Middle frontal gyrus (tissue), 1 donor: ENCODE data around the gene RBM4.

ENCODE experiments used
- DNase-seq: peaks from one replicate; pipeline ENCODE4 v3.0.0-alpha.2; 2015; ENCODE audit warnings: low spot score; ENCODE audit errors: extremely low spot score

Gene RBM4

DNA sequence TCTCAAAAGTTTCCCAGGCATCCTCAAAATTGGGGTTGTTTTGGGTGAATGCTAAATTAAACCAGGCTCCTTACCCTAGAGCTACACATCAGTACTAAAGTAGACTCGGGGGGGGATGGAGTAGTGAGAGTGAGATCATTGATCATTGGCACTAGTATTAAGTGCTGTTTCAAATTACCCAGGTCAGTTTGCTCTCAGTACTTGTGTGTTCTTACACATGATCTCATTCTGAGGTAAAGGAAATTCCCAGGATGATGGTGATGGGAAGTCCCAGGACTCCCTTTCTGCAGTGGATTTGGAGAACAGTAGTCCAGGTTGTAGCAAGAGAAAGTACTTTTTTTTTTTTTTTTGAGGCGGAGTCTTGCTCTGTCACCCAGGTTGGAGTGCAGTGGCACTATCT, 12.5 kb downstream of the RBM4 start:
- no peak for DNase-seq

DNA sequence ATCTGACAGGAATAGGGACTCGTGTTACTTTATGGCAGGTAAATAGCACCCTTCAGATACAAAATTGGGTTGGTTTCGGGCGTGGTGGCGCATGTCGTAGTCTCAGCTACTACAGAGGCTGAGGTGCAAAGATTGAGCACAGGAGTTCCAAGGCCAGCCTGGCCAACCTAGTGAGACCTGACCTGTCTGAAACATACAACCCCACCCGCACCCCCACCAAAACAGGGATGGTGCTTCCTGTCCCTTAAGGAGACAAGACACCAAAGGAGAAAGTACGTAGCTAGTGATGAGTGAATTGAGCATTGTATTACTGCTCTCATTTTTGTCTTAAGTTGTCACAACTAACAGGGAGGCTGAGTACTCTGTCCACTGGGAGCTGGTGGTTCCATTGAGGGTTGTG, 14.1 kb downstream of the RBM4 start:
- DNase-seq = no peak

- DNase-seq = no peak
These were observed 14.6 kb downstream of the RBM4 start for GRCh38 chr11:66653123-66653522.

DNA sequence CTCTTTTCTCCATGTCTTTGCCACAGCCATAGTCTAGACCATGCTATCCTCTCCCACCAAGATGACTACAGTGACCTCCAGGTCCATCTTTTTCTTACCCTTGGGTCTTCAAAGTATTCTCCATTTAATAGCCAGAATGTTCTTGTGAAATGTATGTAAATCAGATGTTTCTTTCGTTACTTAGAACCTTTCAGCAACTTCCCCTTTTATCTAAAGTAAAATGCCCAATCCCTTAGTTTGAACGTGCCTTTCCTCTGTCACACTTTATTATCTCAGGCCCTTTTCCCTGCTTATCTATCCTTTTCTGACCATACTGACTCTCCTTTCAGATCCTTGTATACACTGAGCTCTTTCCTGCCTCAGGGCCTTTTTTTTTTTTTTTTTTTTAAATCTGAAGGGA, 21.3 kb downstream of the RBM4 start:
- DNase-seq = no peak

GRCh38 chr11:66663741-66664296, 25.3 kb downstream of the RBM4 start:
- DNase-seq = no peak

DNA sequence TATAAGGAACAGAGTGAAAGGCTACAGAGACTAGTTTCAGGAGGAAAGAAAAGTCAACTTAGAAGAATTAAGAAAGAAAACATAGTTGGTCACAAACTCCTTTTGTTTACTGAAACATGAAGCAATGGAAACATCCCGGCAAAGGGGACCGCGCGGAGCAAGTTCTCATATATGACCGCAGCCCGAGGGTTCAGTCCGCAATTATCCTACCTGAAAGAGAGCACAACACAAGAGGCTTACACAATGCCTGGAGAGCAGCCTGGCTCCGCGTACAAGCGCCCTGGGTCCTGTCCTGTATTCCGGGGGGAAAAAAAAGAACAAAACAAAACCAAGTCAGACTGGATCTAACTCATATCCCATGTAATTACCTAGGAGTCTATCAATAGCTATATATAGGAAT, 26.9 kb downstream of the RBM4 start:
- no peak for DNase-seq

DNA sequence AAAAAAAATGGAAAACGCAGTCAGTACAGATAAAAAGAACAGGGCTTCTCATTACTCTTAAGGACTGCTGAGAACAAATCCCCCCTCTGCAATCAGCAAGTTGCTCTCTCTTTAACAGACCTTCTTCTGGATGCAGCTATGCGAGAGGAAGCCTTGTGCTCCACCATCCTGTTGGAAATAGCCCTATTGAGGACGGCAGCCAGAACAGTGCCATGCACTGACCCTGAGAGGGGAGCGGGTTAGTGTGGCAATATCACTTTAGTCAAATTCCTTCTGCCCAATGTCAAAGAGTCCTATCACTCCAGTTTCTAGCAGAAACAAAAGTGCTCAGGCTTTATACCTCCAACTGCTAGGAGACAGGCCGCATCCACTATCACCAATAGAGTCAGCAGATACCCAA, 32.3 kb downstream of the RBM4 start:
- no peak for DNase-seq

- no peak for DNase-seq
These were observed 36.6 kb downstream of the RBM4 start for GRCh38 chr11:66674964-66675602.

DNA sequence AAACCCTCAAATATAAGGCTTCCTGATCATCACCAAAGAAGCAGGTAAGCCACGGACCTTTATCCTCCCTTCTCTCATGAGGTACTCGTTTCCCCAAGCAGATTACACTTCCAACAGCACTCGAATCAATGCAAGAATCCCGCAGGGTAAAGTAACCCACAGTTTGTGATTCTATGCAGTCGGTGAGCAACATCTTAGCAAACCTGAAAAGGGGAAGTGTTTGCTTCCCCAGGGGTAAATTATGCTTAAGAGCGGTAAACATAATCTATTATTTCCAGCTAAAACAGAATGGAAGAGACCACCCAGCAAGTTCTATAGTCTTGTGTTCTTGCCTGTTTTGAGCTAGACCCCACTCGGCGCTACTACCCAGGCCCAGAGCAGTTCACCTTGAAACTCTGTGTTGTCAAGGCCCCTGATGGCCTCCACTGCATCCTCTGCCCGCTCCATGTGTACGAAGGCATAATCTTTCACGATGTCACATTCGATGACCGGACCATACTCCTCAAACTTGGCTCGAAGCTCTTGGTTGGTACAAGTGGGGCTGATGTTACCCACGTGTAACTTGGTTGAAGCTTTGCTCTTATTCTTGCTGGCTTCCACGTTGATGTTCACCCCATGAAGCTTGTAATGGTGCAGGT, 37.9 kb downstream of the RBM4 start:
- no peak for DNase-seq

- no peak for DNase-seq
These were observed 38.6 kb downstream of the RBM4 start for GRCh38 chr11:66676931-66677598.

GRCh38 chr11:66677599-66678375, 39.3 kb downstream of the RBM4 start, which contains the start of gene RBM4B:
TSS of gene RBM4B (minus strand) at chr11:66677887. CDS start at chr11:66677079, 808 bp downstream.
- peak; percentile 95 for DNase-seq

DNA sequence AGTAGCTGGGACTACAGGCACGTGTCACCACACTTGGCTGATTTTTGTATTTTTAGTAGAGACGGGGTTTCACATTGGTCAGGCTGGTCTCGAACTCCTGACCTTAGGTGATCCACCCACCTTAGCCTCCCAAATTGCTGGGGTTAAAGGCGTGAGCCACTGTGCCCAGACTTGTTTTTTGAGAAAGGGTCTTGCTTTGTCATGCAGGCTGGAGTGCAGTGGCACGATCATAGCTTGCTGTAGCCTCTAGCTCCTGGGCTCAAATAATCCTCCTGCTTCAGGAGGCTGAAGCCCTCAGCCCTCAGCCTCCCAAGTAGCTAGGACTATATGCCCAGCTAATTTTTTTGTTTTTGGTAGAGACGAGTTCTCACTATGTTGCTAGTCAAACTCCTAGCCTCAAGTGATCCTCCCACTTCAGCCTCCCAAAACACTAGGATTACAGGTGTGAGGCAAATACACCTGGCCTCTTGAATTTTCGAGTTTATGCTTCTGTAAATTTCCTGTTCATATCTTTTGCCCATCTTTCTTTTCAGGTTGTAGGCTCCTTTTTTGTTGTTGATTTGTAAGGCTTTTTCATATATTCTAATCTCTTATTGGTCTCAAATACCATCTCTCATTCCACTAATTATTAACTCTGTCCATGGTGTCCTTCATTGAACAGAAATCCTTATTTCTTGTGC, 42.6 kb downstream of the RBM4 start:
- no peak for DNase-seq

GRCh38 chr11:66683877-66684276, 45.4 kb downstream of the RBM4 start:
- DNase-seq = no peak

DNA sequence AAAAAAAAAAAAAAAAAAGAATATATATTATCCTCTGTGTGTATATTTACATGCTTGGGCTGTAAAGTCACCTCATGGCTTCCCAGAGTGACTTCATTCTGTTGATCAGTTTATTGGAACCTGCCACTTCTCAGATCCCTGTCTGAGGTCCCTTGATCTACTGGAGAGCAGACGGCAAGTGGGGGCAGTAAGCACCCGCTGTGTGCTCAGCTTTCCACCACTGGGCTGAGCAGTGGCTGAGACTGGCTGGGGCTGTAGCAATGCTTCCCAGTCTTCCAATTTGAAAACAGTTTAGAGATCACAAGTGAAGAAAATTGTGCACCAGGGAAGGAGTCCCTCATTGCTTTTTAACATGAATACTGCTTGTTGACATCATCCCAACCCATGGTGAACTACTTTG, 46.1 kb downstream of the RBM4 start:
- DNase-seq = no peak

DNA sequence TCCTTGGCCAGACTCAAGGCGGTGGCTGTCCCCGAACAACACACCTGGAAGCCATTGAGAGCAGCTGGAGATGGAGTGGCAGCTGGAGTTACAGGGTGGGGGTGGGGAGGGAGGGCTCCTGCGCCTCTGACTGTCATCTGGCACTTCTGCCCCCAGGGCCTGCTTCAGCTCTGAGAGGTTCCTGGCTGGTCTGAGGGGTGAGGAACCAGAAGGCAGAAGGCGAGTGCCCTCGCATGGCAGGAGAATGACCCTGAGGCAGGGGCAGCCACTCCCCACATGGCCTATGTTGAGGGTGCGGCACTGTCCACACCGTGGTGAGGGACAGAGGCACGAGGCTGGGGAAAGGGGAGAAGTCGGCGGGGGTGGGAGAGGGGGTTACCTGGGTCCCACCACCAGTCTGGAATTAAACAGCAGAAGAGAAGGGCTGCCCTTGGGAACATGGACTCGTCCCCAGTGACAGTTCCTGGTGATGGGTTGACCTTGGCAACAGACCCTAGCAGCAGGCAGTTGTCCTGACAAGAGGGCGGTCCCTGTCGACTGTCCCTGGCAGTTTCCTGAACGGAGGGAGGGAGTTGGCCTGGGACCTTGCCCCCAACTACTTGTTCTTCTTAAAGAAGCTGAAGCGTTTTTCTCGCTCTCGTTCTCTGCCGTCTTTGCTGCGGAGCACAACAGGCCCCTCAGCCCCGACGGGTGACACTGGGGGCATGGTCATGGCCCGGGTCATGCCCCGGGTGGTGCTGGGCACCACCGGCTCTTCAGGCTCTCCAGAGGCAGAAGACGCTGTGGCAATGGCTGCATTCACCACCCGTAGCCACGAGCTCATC, 47.0 kb downstream of the RBM4 start:
- no peak for DNase-seq

DNA sequence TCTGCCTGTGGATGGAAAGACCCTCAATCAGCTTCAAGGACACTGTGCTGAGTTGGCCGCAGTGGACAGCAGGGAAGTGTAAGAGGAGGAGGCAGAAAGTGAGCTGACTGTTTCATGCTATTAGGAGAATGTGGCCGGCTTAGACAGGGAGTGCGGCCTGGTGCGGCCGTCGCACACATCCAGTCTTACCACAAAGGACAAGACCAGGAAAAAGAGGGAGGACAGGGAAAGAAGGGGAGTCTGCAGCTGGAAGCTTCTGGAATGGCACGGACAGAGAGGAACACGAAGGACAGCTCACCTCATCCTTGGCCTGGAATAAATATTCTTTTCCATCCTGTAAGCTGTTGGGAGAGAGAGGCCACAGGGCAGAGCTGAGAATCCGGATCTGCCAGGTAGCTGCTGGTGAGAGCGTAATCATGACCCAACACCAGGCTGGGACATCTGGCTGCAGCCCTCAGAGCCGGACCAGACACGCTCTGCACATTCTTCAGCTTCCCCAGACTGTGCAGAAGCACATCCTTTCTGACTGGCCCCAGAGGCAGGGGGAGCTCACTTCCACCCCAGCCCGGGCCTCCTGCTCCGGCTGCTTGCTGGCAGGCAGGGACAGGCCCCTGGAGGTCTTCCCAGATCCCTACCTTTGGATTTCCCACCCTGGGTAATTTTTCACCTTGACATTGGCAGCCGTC, 47.7 kb downstream of the RBM4 start:
- no peak for DNase-seq

GRCh38 chr11:66686801-66687750, 48.6 kb downstream of the RBM4 start:
- no peak for DNase-seq

DNA sequence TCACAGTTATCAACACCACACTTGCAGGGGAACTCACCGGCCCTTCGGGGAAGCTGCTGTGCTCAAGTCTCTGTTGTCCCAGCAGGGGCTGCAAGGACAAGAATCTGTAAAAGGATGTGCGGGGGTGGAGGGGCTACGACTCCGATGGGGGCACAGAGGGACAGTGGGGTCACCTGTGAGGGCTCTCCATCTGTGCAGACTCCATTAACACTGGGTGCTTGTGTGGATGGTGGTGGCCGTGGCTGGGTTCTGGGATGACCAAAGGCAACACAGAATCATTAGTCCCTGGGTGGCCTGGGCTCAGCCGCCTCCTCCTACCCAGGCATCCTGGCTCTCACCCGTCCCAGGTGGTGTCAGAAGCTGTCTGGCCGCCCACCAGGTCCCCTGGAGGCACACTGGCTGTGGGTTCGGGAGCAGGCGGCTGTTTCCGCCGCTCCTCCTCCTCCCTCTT, 49.4 kb downstream of the RBM4 start:
- DNase-seq = no peak
